ENCODE data around the gene FKBP9.
"Not testable (repeated sequence)": the region's sequence is repeated elsewhere in the genome, so short reads cannot be mapped to it uniquely, and the experiment has no call there.

GRCh38 chr7:32991975-32992700 is 34.9 kb downstream of the FKBP9 start:
- TF ChIP-seq CTCF (IDR thresholded peaks at IDR 0.05; ENCODE audit: control extremely low read depth in 1 of 3, insufficient read depth in 1 of 3, low read depth in 1 of 3, low read length in 3 of 3); ZNF274 (IDR thresholded peaks at IDR 0.05; ENCODE audit: borderline replicate concordance, extremely low read depth, low read length); RAD21 (IDR thresholded peaks at IDR 0.05 in 1 of 2, conservative IDR thresholded peaks at IDR 0.05 in 1 of 2; ENCODE audit: low read depth in 2 of 2, low read length in 2 of 2); RBBP5 (IDR thresholded peaks at IDR 0.05; ENCODE audit: borderline replicate concordance, low read depth, low read length); BRCA1 (IDR thresholded peaks at IDR 0.05; ENCODE audit: low read depth, low read length); RXRA (IDR thresholded peaks at IDR 0.05; ENCODE audit: insufficient read depth, low read depth, low read length); POLR2A (IDR thresholded peaks at IDR 0.05; ENCODE audit: control extremely low read depth in 1 of 2, low read depth in 2 of 2, low read length in 2 of 2); RFX5 (IDR thresholded peaks at IDR 0.05; ENCODE audit: borderline replicate concordance, low read depth, low read length); FOSL1 (IDR thresholded peaks at IDR 0.05; ENCODE audit: insufficient read depth, low read depth, low read length); SP4 (IDR thresholded peaks at IDR 0.05; ENCODE audit: low read length); POLR2AphosphoS5 (IDR thresholded peaks at IDR 0.05; ENCODE audit: low read depth, low read length); CHD2 (IDR thresholded peaks at IDR 0.05; ENCODE audit: low read length): not testable (repeated sequence)

Data from H1 (cell line).